Mammary epithelial cell (primary cell): ENCODE data around the gene KRT5.

Source experiments
- EZH2 ChIP-seq: IDR thresholded peaks from 2 replicates; pipeline ENCODE4 v1.6.1; 2012; ENCODE audit warnings: low read length, inconsistent platforms, borderline replicate concordance
- TF ChIP-seq, protein P1 (sequence below), 2 donors: IDR thresholded peaks in 1 of 2; conservative IDR thresholded peaks in 1 of 2; 2 replicates each; pipeline ENCODE4 v1.5.1; 2011 to 2012; ENCODE audit warnings: inconsistent platforms in 2 of 2, low read length in 2 of 2, mild to moderate bottlenecking in 2 of 2, control low read depth in 1 of 2, low read depth in 1 of 2; ENCODE audit not compliant: insufficient read depth in 1 of 2; ENCODE audit errors: extremely low read depth in 1 of 2

DNA sequence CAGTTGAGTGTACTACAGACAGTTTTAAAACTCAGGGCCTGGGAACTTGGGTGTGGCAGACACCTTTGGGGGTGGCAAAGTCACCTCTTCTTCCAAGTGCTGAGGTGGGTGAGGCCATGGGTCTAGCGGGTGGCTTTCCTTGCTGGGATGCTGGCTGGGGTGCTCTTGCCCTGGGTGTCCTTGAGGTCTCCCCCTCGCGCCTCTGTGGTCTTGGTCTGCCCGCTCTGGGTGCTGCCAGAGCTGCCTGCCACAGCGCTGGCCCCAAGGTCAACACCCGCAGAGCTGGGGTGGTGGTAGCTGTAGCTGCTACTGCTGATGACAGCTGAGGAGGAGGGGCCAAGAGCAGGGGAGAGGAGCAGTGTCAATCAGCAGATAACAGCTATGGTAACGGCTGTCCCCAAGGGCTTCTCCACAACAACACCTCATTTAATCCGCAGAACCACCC, 46.7 kb upstream of the KRT5 start:
- TF ChIP-seq, protein P1, sequence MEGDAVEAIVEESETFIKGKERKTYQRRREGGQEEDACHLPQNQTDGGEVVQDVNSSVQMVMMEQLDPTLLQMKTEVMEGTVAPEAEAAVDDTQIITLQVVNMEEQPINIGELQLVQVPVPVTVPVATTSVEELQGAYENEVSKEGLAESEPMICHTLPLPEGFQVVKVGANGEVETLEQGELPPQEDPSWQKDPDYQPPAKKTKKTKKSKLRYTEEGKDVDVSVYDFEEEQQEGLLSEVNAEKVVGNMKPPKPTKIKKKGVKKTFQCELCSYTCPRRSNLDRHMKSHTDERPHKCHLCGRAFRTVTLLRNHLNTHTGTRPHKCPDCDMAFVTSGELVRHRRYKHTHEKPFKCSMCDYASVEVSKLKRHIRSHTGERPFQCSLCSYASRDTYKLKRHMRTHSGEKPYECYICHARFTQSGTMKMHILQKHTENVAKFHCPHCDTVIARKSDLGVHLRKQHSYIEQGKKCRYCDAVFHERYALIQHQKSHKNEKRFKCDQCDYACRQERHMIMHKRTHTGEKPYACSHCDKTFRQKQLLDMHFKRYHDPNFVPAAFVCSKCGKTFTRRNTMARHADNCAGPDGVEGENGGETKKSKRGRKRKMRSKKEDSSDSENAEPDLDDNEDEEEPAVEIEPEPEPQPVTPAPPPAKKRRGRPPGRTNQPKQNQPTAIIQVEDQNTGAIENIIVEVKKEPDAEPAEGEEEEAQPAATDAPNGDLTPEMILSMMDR (conservative IDR thresholded peaks at IDR 0.05 in 1 of 2, IDR thresholded peaks at IDR 0.05 in 1 of 2; ENCODE audit: extremely low read depth in 1 of 2, insufficient read depth in 1 of 2, low read depth in 1 of 2, low read length in 2 of 2): no peak
- TF ChIP-seq EZH2: no peak
